HG02973 (cell line): ENCODE data around the gene SRGAP2C.
"Not testable (repeated sequence)": the region's sequence is repeated elsewhere in the genome, so short reads cannot be mapped to it uniquely, and the experiment has no call there.

ENCODE experiments used
- ATAC-seq: cut with Tn5 transposase; IDR thresholded peaks from one replicate; pipeline ENCODE4 v1.9.1; 2021; ENCODE audit warnings: moderate library complexity; ENCODE audit not compliant: unreplicated experiment

Gene SRGAP2C

DNA sequence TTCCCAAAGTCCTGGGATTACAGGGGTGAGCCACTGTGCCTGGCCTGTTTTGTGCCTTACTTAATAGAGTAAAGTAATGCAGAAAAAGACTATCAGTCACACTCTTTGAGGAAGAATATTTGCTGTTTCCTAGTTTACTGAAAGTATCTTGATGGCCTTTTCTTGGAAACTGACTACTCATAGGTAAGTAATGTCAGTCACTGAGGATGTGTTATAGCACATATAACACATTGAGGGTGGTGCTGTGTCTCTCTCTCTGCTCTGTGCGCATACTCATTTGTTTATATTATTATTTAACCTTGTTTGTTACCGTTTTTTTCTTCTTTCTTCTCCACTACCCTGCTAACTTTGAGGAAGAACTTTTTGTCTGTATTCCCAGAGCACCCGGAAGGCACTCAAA is 93.4 kb downstream of the SRGAP2C start:
- ATAC-seq, result not testable (repeated sequence)

- ATAC-seq, result not testable (repeated sequence)
These were observed 94.2 kb downstream of the SRGAP2C start for GRCh38 chr1:121278777-121279547.

DNA sequence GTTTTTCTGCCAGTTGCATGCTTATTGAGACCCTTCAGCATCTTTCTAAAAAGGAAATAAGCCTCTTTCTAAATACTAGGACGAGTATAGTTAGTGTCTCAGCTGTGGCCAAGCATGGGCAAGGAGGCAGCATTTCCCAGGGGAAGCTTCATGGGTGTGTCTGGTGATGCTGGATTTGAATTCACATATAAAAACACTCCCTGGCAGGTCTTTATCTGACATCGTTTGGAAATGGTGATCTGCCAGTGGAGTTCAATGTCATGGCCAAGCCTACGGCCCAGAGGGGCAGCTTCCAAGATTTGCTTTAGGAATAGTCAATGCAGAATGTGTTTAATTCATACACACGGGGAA is 94.7 kb downstream of the SRGAP2C start:
- not testable (repeated sequence) for ATAC-seq

- not testable (repeated sequence) for ATAC-seq
These were observed 96.0 kb downstream of the SRGAP2C start for GRCh38 chr1:121280699-121281317.

DNA sequence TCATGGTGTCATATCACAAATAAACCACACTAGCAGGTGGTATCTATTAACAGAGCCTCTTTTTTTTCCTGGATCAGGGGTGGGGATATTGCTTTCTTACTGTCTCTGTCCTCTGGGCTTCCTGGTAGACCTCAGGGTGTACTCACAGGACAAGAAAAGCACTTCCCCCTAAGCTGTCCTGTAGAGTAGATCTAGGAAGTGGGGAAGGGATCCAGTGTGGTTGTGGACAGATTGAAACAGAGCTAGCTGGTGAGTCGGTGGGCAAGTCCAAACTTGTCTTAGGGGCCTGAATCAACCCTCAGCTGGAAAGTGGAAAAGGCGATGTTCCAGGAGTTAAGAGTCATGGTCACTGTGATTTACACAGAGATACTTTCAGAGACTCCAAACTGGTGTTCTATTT is 96.7 kb downstream of the SRGAP2C start:
- not testable (repeated sequence) for ATAC-seq

DNA sequence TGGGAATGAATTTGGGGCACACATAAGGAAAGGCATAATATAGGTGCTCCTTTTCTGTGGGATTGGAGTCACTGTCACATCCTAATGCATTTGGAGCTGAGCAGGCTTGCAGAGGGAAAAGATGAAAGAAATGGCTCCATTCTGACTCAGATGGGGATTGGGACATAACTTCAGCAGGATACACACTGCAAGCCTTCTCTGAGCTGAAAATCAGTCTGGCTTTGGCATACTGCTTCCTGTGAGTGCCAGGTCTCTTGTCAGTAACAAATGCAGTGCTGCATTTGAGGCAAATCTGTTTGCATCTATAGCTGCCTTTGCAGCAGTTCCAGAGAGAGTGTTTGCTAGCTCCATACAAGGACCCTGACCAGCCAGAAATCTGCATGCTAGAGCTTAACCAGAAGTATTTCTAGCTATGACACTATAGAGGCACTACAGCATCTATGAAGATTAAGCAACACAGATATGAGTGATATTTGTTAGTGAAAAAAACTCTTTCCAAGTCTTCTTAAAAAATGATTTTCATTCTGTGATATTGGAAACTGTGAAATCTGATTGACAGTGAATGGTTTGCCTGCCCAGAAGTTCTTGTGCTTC is 98.9 kb downstream of the SRGAP2C start:
- ATAC-seq, result not testable (repeated sequence)

DNA sequence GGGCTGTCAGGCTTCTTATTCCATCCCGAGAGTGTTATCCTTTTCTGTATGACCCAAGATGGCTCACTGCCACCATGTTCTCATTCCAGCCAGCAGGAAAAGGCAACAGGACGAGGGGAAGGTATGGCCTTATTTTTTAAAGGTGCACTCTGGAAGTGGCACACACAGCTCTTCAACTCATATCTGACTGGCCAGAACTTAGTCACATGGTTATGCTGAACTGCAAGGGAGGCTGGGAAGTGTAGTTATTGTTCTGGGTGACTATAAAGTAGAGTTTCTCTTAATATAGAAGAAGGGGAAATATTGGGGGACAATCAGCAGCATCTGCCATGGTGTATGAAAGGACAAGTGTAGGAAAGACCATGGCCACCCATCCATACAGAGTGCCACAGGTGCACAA is 107.8 kb downstream of the SRGAP2C start:
- not testable (repeated sequence) for ATAC-seq

- ATAC-seq, result not testable (repeated sequence)
These were observed 108.8 kb downstream of the SRGAP2C start for GRCh38 chr1:121293263-121294204.

DNA sequence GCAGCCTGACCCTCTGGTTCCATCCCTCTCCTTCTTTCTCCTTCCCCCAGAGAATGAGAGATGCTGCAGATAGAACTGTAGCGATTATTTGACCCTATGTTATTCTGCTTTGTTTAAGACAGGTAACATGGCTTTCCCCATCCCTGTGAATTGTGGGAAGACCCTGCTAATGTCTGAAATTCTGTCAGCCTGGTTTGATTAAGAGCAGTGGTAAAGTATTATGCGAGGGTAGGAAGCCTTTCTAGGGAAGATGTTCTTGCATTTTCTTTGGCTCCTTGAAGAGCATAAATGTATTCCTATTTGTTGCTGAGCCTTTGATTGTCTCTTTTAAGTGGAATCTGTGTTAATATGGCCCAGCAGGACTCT is 109.4 kb downstream of the SRGAP2C start:
- not testable (repeated sequence) for ATAC-seq

DNA sequence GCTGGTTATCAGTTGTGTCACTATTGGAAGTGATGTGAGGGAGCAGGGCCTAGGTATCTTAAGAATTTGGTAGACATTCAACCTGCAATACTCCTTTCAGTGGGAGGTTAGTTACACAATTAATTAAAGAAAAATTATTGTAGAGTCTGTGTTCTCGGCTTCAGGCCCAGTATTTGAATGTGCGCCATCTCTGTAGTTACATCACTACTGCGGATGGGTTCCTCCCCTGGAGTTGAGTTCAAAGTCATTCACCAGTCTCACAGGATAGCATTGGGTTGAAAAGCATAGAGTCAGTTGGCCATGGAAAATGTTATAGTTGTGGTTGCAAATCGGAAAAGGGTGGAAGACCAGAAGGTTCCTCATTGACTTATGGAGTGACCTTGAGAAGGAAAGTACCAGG is 111.8 kb downstream of the SRGAP2C start:
- ATAC-seq, result not testable (repeated sequence)

- ATAC-seq, result not testable (repeated sequence)
These were observed 113.8 kb downstream of the SRGAP2C start for GRCh38 chr1:121298529-121298928.

GRCh38 chr1:121299514-121300149 is 114.9 kb downstream of the SRGAP2C start:
- not testable (repeated sequence) for ATAC-seq

DNA sequence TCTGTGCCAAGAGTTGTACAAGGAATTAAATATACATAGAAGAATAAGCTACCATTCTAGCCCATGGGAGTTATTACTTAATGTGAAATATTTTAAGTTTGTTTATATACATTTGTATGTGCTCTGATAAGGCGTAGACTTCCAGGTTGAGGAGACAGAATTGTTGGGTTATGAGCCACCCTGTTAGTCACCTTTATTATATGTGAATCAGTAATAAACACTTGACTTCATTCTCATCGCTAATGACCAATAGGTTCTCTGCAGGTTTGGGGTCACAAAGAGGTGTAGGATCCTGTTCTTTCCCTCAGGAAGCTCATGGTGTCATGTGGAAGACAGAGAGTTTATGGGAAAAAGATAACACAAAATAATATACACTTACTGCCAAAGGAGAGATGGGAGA is 117.1 kb downstream of the SRGAP2C start:
- not testable (repeated sequence) for ATAC-seq

- not testable (repeated sequence) for ATAC-seq
These were observed 123.0 kb downstream of the SRGAP2C start for GRCh38 chr1:121307759-121308158.

- ATAC-seq, result not testable (repeated sequence)
These were observed 130.7 kb downstream of the SRGAP2C start for GRCh38 chr1:121315509-121315908.

DNA sequence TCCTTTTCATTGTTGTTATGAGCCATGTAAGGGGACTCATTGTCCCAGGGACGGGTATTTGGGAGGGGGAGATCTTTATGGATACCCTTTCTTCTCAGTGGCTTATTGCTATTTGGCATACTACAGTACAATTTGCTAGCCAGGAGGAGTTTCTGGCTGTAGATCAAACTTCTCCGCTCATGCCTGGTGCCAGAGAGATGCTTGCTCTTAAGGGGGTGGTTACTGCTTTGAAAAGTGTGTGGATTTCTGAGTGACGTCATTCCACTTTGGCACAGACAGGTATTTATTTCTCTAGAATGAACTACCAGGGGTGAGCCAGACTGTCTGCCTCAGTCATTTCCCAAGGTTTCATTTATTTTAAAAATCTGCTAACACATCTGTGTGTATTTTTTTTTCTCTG is 131.3 kb downstream of the SRGAP2C start:
- not testable (repeated sequence) for ATAC-seq

- ATAC-seq, result not testable (repeated sequence)
These were observed 133.0 kb downstream of the SRGAP2C start for GRCh38 chr1:121317491-121318468.

DNA sequence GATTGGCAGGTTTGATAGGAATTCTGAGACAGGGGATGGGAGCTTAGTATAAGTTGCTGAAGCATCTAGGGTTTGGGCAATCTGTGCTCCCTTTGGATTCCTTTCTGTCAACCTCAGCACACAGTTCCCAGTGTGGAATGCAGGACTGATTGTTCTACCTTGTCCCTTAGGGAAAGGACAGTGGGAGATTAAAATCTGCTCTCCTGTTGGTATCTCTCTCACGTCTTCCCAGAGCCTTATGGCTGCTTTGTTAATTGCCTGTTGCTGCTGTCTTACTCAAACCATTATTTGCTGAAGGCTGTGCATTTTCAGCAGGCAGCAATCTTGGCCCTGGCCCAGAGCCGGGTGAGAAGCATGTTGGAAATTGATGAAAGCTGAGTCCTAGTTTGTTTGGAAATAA is 133.9 kb downstream of the SRGAP2C start:
- not testable (repeated sequence) for ATAC-seq

DNA sequence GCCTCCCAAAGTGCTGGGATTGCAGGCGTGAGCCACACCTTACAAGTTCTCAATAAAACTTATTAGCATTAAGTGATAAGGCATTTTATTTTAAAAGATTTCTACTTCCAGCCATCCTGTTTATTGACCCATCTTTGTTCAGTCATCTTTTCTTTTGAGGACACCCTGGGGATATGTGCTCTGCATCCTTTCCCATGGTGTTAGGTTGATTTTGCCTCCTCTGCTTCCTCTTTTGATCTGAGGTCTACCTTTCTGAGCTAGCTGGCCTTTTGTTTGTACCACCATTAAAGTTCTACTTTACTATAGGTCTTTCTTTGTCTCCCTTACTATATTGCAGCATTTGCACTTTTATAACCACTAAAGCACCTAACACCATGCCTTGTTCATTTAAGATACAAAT is 136.9 kb downstream of the SRGAP2C start:
- ATAC-seq, result not testable (repeated sequence)
